HG03175 (cell line): ENCODE measurements around the gene SP100.
"Not testable (repeated sequence)": the region's sequence is repeated elsewhere in the genome, so short reads cannot be mapped to it uniquely, and the experiment has no call there.

Experiments used
- ATAC-seq: cut with Tn5 transposase; IDR thresholded peaks from one replicate; pipeline ENCODE4 v1.9.1; 2021; ENCODE audit warnings: mild to moderate bottlenecking, moderate library complexity; ENCODE audit not compliant: unreplicated experiment

SP100 gene

GRCh38 chr2:230418341-230419016, 2.5 kb downstream of the SP100 start:
- ATAC-seq: no peak

GRCh38 chr2:230419181-230419580, 3.2 kb downstream of the SP100 start:
- ATAC-seq: no peak

GRCh38 chr2:230422149-230422548, 6.1 kb downstream of the SP100 start:
- ATAC-seq: no peak

- no peak for ATAC-seq
Observed at GRCh38 chr2:230423851-230424458, 8.0 kb downstream of the SP100 start.

- ATAC-seq: no peak
Observed at GRCh38 chr2:230425377-230425776, 9.4 kb downstream of the SP100 start.

GRCh38 chr2:230429513-230429912, 13.5 kb downstream of the SP100 start:
- ATAC-seq: no peak

GRCh38 chr2:230430957-230431910, 15.2 kb downstream of the SP100 start:
- ATAC-seq: no peak

GRCh38 chr2:230434677-230435324, 18.8 kb downstream of the SP100 start:
- no peak for ATAC-seq

GRCh38 chr2:230435431-230435830, 19.4 kb downstream of the SP100 start:
- no peak for ATAC-seq

- not testable (repeated sequence) for ATAC-seq
Observed at GRCh38 chr2:230439121-230439520, 23.1 kb downstream of the SP100 start.

GRCh38 chr2:230439590-230439989, 23.6 kb downstream of the SP100 start:
- no peak for ATAC-seq

- ATAC-seq: peak; percentile 86
Observed at GRCh38 chr2:230441227-230441897, 25.4 kb downstream of the SP100 start.

GRCh38 chr2:230443541-230443940, 27.5 kb downstream of the SP100 start:
- no peak for ATAC-seq

- no peak for ATAC-seq
Observed at GRCh38 chr2:230444832-230445231, 28.8 kb downstream of the SP100 start.

GRCh38 chr2:230447036-230447435, 31.0 kb downstream of the SP100 start:
- no peak for ATAC-seq

GRCh38 chr2:230447455-230448451, 31.8 kb downstream of the SP100 start:
- peak; percentile 88 for ATAC-seq

- ATAC-seq: no peak
Observed at GRCh38 chr2:230449901-230450467, 34.0 kb downstream of the SP100 start.

- no peak for ATAC-seq
Observed at GRCh38 chr2:230453006-230453405, 37.0 kb downstream of the SP100 start.
